Measurements from ENCODE around the gene CYLD. TPM values are rescaled to one million over a fixed set of nuclear protein-coding genes. Genes with fewer than 3 reads are reported as not detected.

The CYLD gene
- polyA plus RNA-seq, 1 donor (not counting 4 experiments of a cell fraction or from before 2014, with no cell fraction given): 24.7 TPM

- H3K9me3 ChIP-seq (ENCODE audit: control insufficient read depth, low read depth, low read length): no peaks in the 10 kb centered on the region
- no peaks in the 10 kb centered on the region for H4K20me1 ChIP-seq (ENCODE audit: control insufficient read depth, extremely low read depth, insufficient read depth, low read length)
- TF ChIP-seq EZH2 (IDR thresholded peaks at IDR 0.05; ENCODE audit: low read length) (no peak), CTCF (optimal IDR thresholded peaks at IDR 0.05 in 1 of 3, IDR thresholded peaks at IDR 0.05 in 1 of 3, conservative IDR thresholded peaks at IDR 0.05 in 1 of 3; ENCODE audit: extremely low read depth in 1 of 3, insufficient read depth in 2 of 3, low read length in 3 of 3) (no peak)
- H3K4me1 ChIP-seq (ENCODE audit: control insufficient read depth, extremely low read depth, insufficient read depth, low read length): peaks cover 9% of the 10 kb centered on the region
- no peak overlapping the region for H3K9ac ChIP-seq (ENCODE audit: control insufficient read depth, extremely low read depth, insufficient read depth, low read length)
- H3K4me3 ChIP-seq (ENCODE audit: control insufficient read depth in 2 of 3, extremely low read depth in 1 of 3, insufficient read depth in 2 of 3, low read depth in 1 of 3, low read length in 3 of 3): no peak overlapping the region
- no peaks in the 10 kb centered on the region for H3K9me1 ChIP-seq (ENCODE audit: control insufficient read depth, extremely low read depth, insufficient read depth, low read length)
- DNase-seq (ENCODE audit: low read depth, low spot score) (no peak), FAIRE-seq (no peak)
- dilution Hi-C loops (cut with MboI; ENCODE audit: extremely low pct_ligation_motif_present, low sequenced_read_pairs): no loop called here
- no peaks in the 10 kb centered on the region for H3K79me2 ChIP-seq (ENCODE audit: control insufficient read depth, insufficient read depth, low read length)
- H3K36me3 ChIP-seq (ENCODE audit: control insufficient read depth in 2 of 2, extremely low read depth in 1 of 2, insufficient read depth in 2 of 2, low read length in 2 of 2): no peaks in the 10 kb centered on the region
- H3K27ac ChIP-seq (ENCODE audit: control insufficient read depth, insufficient read depth, low read length): no peak overlapping the region
- H3K4me2 ChIP-seq (ENCODE audit: control insufficient read depth, extremely low read depth, insufficient read depth, low read depth, low read length): no peak overlapping the region
- no peak overlapping the region for H2AFZ ChIP-seq (ENCODE audit: control insufficient read depth, low read length)
- H3K27me3 ChIP-seq (ENCODE audit: control insufficient read depth, extremely low read depth, insufficient read depth, low read length): no peaks in the 10 kb centered on the region
These were observed 92.0 kb downstream of the CYLD start for GRCh38 chr16:50833929-50834328.

GRCh38 chr16:50834701-50835100 lies 92.8 kb downstream of the CYLD start:
- Histone ChIP-seq H3K27me3 (ENCODE audit: control insufficient read depth, extremely low read depth, insufficient read depth, low read length) (no peaks in the 10 kb centered on the region), H3K4me3 (ENCODE audit: control insufficient read depth in 2 of 3, extremely low read depth in 1 of 3, insufficient read depth in 2 of 3, low read depth in 1 of 3, low read length in 3 of 3) (no peak overlapping the region), H3K27ac (ENCODE audit: control insufficient read depth, insufficient read depth, low read length) (no peak overlapping the region), H3K9me1 (ENCODE audit: control insufficient read depth, extremely low read depth, insufficient read depth, low read length) (no peaks in the 10 kb centered on the region), H3K36me3 (ENCODE audit: control insufficient read depth in 2 of 2, extremely low read depth in 1 of 2, insufficient read depth in 2 of 2, low read length in 2 of 2) (no peaks in the 10 kb centered on the region), H3K79me2 (ENCODE audit: control insufficient read depth, insufficient read depth, low read length) (no peaks in the 10 kb centered on the region), H2AFZ (ENCODE audit: control insufficient read depth, low read length) (no peak overlapping the region), H3K4me2 (ENCODE audit: control insufficient read depth, extremely low read depth, insufficient read depth, low read depth, low read length) (no peak overlapping the region), H4K20me1 (ENCODE audit: control insufficient read depth, extremely low read depth, insufficient read depth, low read length) (no peaks in the 10 kb centered on the region), H3K9me3 (ENCODE audit: control insufficient read depth, low read depth, low read length) (no peaks in the 10 kb centered on the region), H3K9ac (ENCODE audit: control insufficient read depth, extremely low read depth, insufficient read depth, low read length) (no peak overlapping the region), H3K4me1 (ENCODE audit: control insufficient read depth, extremely low read depth, insufficient read depth, low read length) (peaks cover 9% of the 10 kb centered on the region)
- FAIRE-seq (no peak), DNase-seq (ENCODE audit: low read depth, low spot score) (no peak)
- dilution Hi-C loops (cut with MboI; ENCODE audit: extremely low pct_ligation_motif_present, low sequenced_read_pairs): no loop called here
- no peak for TF ChIP-seq EZH2 (IDR thresholded peaks at IDR 0.05; ENCODE audit: low read length)
- no peak for TF ChIP-seq CTCF (optimal IDR thresholded peaks at IDR 0.05 in 1 of 3, IDR thresholded peaks at IDR 0.05 in 1 of 3, conservative IDR thresholded peaks at IDR 0.05 in 1 of 3; ENCODE audit: extremely low read depth in 1 of 3, insufficient read depth in 2 of 3, low read length in 3 of 3)
